ENCODE results near the gene WDR46.

The WDR46 gene

DNA sequence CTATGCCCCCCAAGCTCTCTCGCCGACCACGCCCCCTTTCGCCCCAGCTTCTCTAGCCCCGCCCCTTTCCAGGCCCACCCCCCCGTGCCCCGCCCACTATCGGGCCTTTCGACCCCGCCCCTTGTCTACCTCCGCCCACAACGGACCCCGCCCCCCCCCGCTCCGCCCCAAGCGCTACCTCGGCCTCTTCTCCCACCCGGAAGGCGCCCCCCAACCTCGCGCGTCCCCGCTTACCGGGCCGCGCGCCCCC is 28.3 kb upstream of the WDR46 start:
- DNase-seq (ENCODE audit: low read depth): no peak
- peak overlapping the region; percentile 75 for H3K4me3 ChIP-seq (ENCODE audit: low read length)
- TF ChIP-seq, protein P1, sequence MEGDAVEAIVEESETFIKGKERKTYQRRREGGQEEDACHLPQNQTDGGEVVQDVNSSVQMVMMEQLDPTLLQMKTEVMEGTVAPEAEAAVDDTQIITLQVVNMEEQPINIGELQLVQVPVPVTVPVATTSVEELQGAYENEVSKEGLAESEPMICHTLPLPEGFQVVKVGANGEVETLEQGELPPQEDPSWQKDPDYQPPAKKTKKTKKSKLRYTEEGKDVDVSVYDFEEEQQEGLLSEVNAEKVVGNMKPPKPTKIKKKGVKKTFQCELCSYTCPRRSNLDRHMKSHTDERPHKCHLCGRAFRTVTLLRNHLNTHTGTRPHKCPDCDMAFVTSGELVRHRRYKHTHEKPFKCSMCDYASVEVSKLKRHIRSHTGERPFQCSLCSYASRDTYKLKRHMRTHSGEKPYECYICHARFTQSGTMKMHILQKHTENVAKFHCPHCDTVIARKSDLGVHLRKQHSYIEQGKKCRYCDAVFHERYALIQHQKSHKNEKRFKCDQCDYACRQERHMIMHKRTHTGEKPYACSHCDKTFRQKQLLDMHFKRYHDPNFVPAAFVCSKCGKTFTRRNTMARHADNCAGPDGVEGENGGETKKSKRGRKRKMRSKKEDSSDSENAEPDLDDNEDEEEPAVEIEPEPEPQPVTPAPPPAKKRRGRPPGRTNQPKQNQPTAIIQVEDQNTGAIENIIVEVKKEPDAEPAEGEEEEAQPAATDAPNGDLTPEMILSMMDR (conservative IDR thresholded peaks at IDR 0.05; ENCODE audit: low read depth, low read length): no peak

DNA sequence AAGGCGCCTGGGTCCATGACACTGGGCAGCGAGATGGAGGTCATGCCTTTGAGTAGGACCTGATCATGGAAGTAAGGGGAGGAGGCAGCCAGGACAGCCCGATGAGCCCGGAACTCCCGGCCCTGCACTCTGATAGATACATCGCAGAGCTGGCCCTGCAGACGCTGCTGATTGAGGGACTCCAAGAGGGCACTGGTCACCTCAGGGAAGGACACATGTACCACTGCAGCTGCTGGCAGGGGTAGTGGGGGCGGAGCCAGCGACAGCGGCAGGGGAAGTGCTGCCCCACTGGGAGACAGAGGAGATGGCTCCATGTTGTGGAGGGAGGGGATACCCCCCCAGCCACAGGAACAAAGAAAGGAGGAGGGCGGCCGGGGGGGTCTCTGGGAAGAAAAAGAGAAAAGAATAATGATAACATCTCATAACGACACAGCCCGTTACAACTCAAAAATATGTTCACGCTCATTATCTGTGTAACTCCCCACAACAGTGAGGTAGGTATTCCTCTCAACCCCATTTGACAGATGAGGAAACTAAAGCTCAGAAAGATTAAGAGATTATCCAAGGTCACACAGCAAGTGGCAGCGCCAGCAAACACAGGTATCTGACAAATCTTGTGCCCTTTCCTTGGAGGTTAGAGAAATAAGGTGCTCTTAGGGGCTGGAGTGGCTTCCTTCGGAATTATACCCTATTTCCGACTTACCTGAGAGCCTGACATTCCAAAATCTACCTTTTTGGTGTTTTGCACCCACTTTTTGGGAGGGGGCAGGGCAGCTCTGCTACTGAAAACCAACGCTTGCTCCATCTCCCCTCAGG is 27.8 kb upstream of the WDR46 start:
- DNase-seq (ENCODE audit: low read depth): no peak
- H3K4me3 ChIP-seq (ENCODE audit: low read length): peak overlapping the region; percentile 75
- TF ChIP-seq, protein P1 (conservative IDR thresholded peaks at IDR 0.05; ENCODE audit: low read depth, low read length): no peak

DNA sequence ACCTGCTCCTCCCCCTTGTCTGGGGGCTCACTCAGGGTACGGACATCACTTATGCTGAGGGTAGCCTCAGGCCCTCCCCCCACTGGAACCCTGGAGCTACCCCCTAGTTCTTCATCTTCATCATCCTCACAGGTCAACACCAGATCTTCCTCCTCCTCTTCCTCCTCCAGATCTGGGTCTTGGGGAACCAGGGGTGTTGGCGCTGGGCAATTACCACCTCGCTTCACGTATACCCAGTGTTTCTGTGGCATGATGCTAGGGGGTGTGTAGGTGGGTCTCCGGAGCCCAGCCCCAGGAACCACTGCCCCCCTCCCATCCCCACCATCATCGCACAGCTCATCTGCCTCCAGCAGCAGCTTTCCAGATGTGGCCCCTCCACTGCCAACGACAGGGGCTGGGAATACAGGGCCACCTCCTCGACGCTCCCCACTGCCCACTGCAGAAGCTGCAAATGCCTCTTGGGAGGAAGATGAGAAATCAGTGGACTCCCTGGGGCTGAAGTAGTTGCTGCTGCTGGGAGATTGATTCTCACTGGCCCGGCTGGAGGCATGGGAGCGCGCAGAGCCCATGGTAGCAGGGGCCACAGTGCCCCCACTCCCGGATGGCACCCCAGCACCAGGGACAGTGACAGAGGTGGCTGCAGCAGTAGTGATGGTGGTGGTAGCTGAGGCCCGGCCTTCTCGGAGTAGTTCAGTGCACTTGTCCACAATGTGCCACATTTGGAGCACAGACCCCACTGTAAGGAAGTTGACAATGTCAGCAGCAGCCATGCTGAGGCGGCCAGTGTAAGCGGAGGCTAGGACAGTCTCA is 27.0 kb upstream of the WDR46 start:
- no peak for DNase-seq (ENCODE audit: low read depth)
- TF ChIP-seq, protein P1 (conservative IDR thresholded peaks at IDR 0.05; ENCODE audit: low read depth, low read length): no peak
- H3K4me3 ChIP-seq (ENCODE audit: low read length): no peak overlapping the region

DNA sequence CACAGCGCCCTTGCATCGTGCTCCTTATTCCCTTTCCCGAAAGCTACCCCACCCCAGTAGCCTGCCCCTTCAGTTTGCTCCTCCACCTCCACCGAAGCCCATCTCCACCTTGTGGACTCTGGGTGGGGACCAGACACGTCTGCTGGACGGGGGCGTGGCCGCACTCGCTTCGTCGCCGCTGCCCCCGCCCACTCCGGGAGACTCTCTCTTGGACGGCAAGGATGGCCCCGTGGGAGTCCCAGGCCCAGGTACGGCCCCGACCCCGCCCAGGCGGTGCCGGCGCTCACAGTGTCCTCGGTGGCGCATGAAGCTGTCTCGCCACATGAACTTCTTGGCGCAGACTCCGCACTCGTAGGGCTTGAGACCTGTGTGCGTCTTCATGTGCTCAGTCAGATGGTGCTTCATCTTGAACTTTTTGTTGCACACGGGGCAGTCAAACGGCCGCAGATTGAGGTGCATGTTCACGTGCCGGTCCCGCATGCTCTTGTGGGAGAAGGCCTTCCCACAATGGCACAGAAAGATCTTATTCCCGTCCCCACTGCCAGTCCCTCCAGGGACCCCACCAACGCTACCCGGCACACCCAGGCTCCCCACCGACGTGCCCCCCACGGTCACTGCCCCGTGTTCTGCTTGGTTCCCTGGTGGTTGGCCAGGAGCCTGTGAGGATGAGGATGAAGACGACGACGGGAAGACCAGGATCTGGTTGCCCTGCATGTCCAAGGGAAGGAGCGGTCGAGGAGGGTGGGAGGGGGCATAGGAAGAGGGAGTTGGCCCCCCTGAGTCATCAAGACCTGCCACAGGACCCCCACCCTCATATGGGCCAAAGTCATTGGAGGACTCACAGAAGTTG is 26.1 kb upstream of the WDR46 start:
- DNase-seq (ENCODE audit: low read depth): no peak
- H3K4me3 ChIP-seq (ENCODE audit: low read length): no peak overlapping the region
- TF ChIP-seq, protein P1 (conservative IDR thresholded peaks at IDR 0.05; ENCODE audit: low read depth, low read length): no peak

DNA sequence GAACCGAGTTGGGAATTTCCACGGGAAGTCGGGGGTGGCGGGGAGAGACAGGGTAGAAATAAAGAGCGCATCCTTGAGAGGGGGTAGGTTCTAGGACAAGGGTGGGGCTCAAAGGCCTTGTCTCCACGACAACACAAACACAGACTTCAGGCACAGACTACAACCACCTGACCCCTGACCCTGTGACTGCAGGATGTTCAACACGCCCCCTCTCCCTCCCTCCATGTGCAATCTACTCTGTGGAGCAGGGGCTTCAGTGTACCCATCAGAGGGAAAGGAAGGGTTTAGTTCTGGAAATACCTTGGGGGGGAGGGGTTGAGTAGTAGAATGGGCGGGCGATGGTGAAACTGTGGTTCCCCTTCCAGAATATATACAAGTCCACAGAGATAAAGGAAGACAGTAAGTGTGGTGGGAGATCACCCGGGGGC is 25.5 kb upstream of the WDR46 start:
- no peak for DNase-seq (ENCODE audit: low read depth)
- TF ChIP-seq, protein P1 (conservative IDR thresholded peaks at IDR 0.05; ENCODE audit: low read depth, low read length): no peak
- peak overlapping the region; percentile 91 for H3K4me3 ChIP-seq (ENCODE audit: low read length)

DNA sequence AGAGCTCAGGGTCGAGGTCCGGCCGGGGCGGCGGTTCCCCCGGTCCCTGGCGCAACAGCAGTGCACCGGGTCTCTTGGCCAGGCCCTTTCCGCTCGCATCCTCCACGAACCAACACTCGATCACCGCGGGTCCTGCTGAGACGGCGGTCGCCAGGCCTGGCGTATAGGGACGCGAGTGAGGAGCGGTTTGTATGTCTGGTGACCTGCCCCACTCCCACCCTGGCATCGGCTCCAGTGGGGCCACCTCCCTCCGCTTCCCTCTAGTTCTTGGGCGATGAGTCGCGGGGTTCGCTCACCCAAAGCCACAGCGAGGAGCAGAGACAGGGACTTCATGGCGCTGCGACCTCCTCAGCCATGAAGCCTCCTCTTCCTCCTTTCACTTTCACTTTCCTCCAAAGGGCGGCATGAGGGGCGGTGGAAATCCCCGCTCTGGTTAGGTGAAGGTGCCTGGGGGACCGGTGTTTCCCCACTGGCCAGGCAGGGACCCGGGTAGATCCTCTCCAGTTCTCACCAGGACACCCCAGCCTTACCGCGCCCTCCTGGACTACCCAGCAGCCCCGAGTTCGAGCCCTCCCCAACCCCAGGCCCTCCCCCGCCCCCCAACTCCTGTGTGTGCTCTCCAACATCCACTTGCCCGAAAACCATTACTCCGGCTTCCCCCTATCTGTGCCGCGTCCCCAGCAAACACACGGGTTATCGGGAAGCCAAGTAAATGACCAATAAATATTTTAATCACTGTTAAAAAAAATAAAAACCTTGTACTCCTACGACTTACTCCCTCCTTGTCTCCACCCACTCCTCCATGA is 24.9 kb upstream of the WDR46 start, which contains the start of gene TAPBP:
TAPBP (minus strand) TSS at position 370 of the 806 bp plus-strand sequence; CDS start at position 333, 37 bp downstream.
- DNase-seq (ENCODE audit: low read depth): no peak
- TF ChIP-seq, protein P1 (conservative IDR thresholded peaks at IDR 0.05; ENCODE audit: low read depth, low read length): no peak
- H3K4me3 ChIP-seq (ENCODE audit: low read length): peak within 1 kb of the TSS; percentile 91

Measured in retinal pigment epithelial cell (primary cell).